PC-3 (cell line): ENCODE results near the gene FAM174B. TPM values are rescaled to one million over a fixed set of nuclear protein-coding genes. Genes with fewer than 3 reads are reported as not detected.

Source experiments
- ATAC-seq: fragments of 200-7000 bp; cut with Tn5 transposase; 2 replicates; pipeline ENCODE4 v1.9.1; 2020; ENCODE audit warnings: mild to moderate bottlenecking, moderate library complexity
- BruUV-seq: library from RNA; stranded (reverse); fragments of 400-500 nt; replicated peaks from 2 replicates; lab custom pipeline; 2021; lab: Mats Ljungman, UMichigan
- CTCF ChIA-PET: fragments of 300-600 bp; sonication (Branson Sonifier 250); formaldehyde crosslinking; loops from one replicate; lab custom pipeline; 2022; ENCODE audit warnings: antibody characterized with exemption; lab: Charles Lee
- POLR2A ChIA-PET: fragments of 300-600 bp; sonication (Branson Sonifier 250); formaldehyde crosslinking; loops from one replicate; lab custom pipeline; 2022; ENCODE audit warnings: antibody characterized with exemption; ENCODE audit not compliant: unreplicated experiment; lab: Charles Lee
- DNase-seq: peaks from one replicate; pipeline ENCODE4 v3.0.0-alpha.2; 2015
- H2AFZ ChIP-seq: fragments of 300-600 bp; sonication (generic); 2 replicates; pipeline ENCODE4 v1.6.0; 2016; ENCODE audit warnings: antibody characterized with exemption, low read length
- H3F3A ChIP-seq: fragments of 300-600 bp; sonication (generic); one replicate; pipeline ENCODE4 v1.6.0; 2017; ENCODE audit warnings: antibody characterized with exemption, low read length, control low read depth, mild to moderate bottlenecking; ENCODE audit not compliant: unreplicated experiment
- H3K27ac ChIP-seq: fragments of 300-600 bp; sonication (generic); 2 replicates; pipeline ENCODE4 v1.5.1; 2016; ENCODE audit warnings: mild to moderate bottlenecking, low read length
- H3K27me3 ChIP-seq: fragments of 300-600 bp; sonication (generic); 2 replicates; pipeline ENCODE4 v1.6.1; 2016; ENCODE audit warnings: low read length, mixed read lengths
- H3K36me3 ChIP-seq: fragments of 300-600 bp; sonication (generic); 2 replicates; pipeline ENCODE4 v1.6.1; 2016; ENCODE audit warnings: low read depth, mixed run types, low read length, mixed read lengths
- H3K4me1 ChIP-seq: fragments of 300-600 bp; sonication (generic); 2 replicates; pipeline ENCODE4 v1.5.1; 2016; ENCODE audit warnings: low read length; ENCODE audit not compliant: insufficient read depth
- H3K4me2 ChIP-seq: fragments of 300-600 bp; sonication (generic); 2 replicates; pipeline ENCODE4 v1.6.0; 2016; ENCODE audit warnings: low read length
- H3K4me3 ChIP-seq: fragments of 300-600 bp; sonication (generic); 2 replicates; pipeline ENCODE4 v1.5.1; 2016; ENCODE audit warnings: mild to moderate bottlenecking, low read length, mixed read lengths
- H3K79me2 ChIP-seq: fragments of 300-600 bp; sonication (generic); 2 replicates; pipeline ENCODE4 v1.6.1; 2017; ENCODE audit warnings: low read length, mixed read lengths
- H3K9ac ChIP-seq: fragments of 300-600 bp; sonication (generic); 2 replicates; pipeline ENCODE4 v1.6.0; 2016; ENCODE audit warnings: mild to moderate bottlenecking, low read length
- H3K9me2 ChIP-seq: fragments of 300-600 bp; sonication (generic); replicated peaks from 2 replicates; pipeline ENCODE4 v1.6.1; 2016; ENCODE audit warnings: mixed run types, low read length, mixed read lengths
- H3K9me3 ChIP-seq: fragments of 300-600 bp; sonication (generic); 2 replicates; pipeline ENCODE4 v1.6.1; 2016; ENCODE audit warnings: low read length, mixed read lengths
- H4K20me1 ChIP-seq: fragments of 300-600 bp; sonication (generic); 2 replicates; pipeline ENCODE4 v1.6.1; 2016; ENCODE audit warnings: low read length, mixed read lengths
- CTCF ChIP-seq: fragments of 300-600 bp; sonication (generic); conservative IDR thresholded peaks from 2 replicates; pipeline ENCODE4 v1.5.1; 2017; ENCODE audit warnings: antibody characterized with exemption, low read depth, mild to moderate bottlenecking, low read length
- EZH2 ChIP-seq: fragments of 300-600 bp; sonication (generic); IDR thresholded peaks from one replicate; pipeline ENCODE4 v1.6.1; 2017; ENCODE audit warnings: antibody characterized with exemption, mild to moderate bottlenecking, low read length; ENCODE audit not compliant: unreplicated experiment
- EZH2phosphoT487 ChIP-seq: fragments of 300-600 bp; sonication (generic); IDR thresholded peaks from 2 replicates; pipeline ENCODE4 v1.6.1; 2018; ENCODE audit warnings: mild to moderate bottlenecking, antibody characterized with exemption, low read length, borderline replicate concordance
- intact Hi-C: fragments of 100-400 bp; cut with micrococcal nuclease; formaldehyde crosslinking; loops from 2 replicates; pipeline ENCODE4 v1.9.0; 2023
- total RNA-seq: library from RNA; depleted of rRNA; stranded (reverse); fragments of >200 nt; gene quantifications from 2 replicates; pipeline ENCODE4 v1.2.3, GENCODE V29; 2014

FAM174B gene
- total RNA-seq, 1 experiment from 2014 or later, result 9.6 TPM

- no peaks in the 10 kb centered on the region for H3F3A ChIP-seq
- H3K27me3 ChIP-seq, result peaks cover 5% of the 10 kb centered on the region
- H3K36me3 ChIP-seq, result no peaks in the 10 kb centered on the region
- TF ChIP-seq EZH2phosphoT487 (no peak), CTCF (no peak), EZH2 (no peak)
- ATAC-seq (no peak), DNase-seq (no peak)
- H3K4me1 ChIP-seq, result 0 out of 2 replicates have a peak, but pooled peaks cover 6% of the 10 kb centered on the region
- no peak overlapping the region for H3K9ac ChIP-seq
- H3K9me3 ChIP-seq, result no peaks in the 10 kb centered on the region
- POLR2A ChIA-PET, result no interaction called here
- no peak overlapping the region for H2AFZ ChIP-seq
- no peaks in the 10 kb centered on the region for H3K79me2 ChIP-seq
- BruUV-seq, result no TSS peak
- H3K4me2 ChIP-seq, result no peak overlapping the region
- H3K27ac ChIP-seq, result no peak overlapping the region
- intact Hi-C loops, result no loop called here
- no peak overlapping the region for H3K4me3 ChIP-seq
- CTCF ChIA-PET, result no interaction called here
- no peaks in the 10 kb centered on the region for H4K20me1 ChIP-seq
- no peaks in the 10 kb centered on the region for H3K9me2 ChIP-seq
These were observed 53.3 kb downstream of the FAM174B start for GRCh38 chr15:92602267-92602593.

DNA sequence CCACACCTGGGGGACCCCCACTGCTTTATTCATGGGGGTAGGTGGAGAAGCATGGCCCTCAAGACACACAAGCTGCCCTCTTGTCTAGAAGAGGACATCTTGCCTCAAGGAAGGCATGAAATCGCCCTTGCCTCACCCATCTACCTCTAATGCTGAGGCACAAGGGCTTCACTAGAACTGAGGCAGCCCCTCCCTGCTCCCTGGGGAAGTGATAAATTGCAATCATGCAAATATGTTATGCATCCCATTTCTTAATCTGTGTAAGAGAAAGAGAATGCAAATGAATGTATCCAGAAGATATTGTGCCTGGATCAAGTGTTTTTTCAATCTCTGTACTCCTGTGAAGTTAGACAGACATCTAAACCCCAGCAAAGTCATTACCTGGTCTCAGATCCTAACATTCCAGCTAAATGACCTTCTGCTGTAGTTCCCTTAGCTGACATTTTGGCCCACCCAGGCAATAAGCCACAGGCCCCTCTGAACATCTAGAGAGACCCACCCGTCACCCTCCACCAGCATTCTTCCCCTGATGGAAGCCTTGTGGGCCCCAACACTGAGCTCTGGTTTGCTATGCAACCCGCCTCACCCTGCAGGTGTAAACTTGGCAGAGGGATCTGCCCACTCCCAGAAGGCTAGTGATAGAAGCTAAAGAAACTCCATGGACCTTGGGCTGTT is 53.8 kb downstream of the FAM174B start:
- no peaks in the 10 kb centered on the region for H3K9me3 ChIP-seq
- no peaks in the 10 kb centered on the region for H4K20me1 ChIP-seq
- ChIA-PET CTCF (no interaction called here), POLR2A (no interaction called here)
- no peak overlapping the region for H3K9ac ChIP-seq
- intact Hi-C loops, result no loop called here
- no peak overlapping the region for H3K4me3 ChIP-seq
- H3K4me1 ChIP-seq, result 0 out of 2 replicates have a peak, but pooled peaks cover 6% of the 10 kb centered on the region
- H3F3A ChIP-seq, result no peaks in the 10 kb centered on the region
- DNase-seq (no peak), ATAC-seq (no peak)
- H3K27me3 ChIP-seq, result peaks cover 10% of the 10 kb centered on the region
- no peaks in the 10 kb centered on the region for H3K9me2 ChIP-seq
- H3K79me2 ChIP-seq, result no peaks in the 10 kb centered on the region
- H3K4me2 ChIP-seq, result no peak overlapping the region
- BruUV-seq, result no TSS peak
- TF ChIP-seq EZH2 (no peak), EZH2phosphoT487 (no peak), CTCF (no peak)
- H3K36me3 ChIP-seq, result no peaks in the 10 kb centered on the region
- H2AFZ ChIP-seq, result no peak overlapping the region
- H3K27ac ChIP-seq, result no peak overlapping the region

GRCh38 chr15:92600856-92601255 is 54.7 kb downstream of the FAM174B start:
- H3F3A ChIP-seq, result no peaks in the 10 kb centered on the region
- H3K9me3 ChIP-seq, result no peaks in the 10 kb centered on the region

More at GRCh38 chr15:92600856-92601255, 54.7 kb downstream of the FAM174B start:
- BruUV-seq, result no TSS peak
- Histone ChIP-seq H3K27ac (no peak overlapping the region), H3K27me3 (peaks cover 18% of the 10 kb centered on the region), H2AFZ (no peak overlapping the region), H3K4me3 (no peak overlapping the region), H3K36me3 (no peaks in the 10 kb centered on the region), H3K4me2 (no peak overlapping the region), H3K9me2 (no peaks in the 10 kb centered on the region), H3K9ac (no peak overlapping the region), H3K79me2 (no peaks in the 10 kb centered on the region), H4K20me1 (no peaks in the 10 kb centered on the region), H3K4me1 (0 out of 2 replicates have a peak, but pooled peaks cover 6% of the 10 kb centered on the region)
- no peak for ATAC-seq
- intact Hi-C loops, result no loop called here
- ChIA-PET POLR2A (no interaction called here), CTCF (no interaction called here)
- peak; percentile 12 for DNase-seq
- no peak for TF ChIP-seq EZH2
